Activated CD4-positive, alpha-beta T cell treated with anti-CD3 and anti-CD28 coated beads, Interleukin-2, Interleukin-4, amounts not matched to agents 100 ng/mL and 50 ng/mL, durations not matched to agents 16 hours and 8 hours (primary cell): ENCODE data around the gene RBMS3.

Source experiments
- DNase-seq: peaks from one replicate; pipeline ENCODE4 v3.0.0-alpha.2; 2020; ENCODE audit warnings: low spot score

RBMS3 gene

GRCh38 chr3:29576675-29577074 is 295.8 kb downstream of the RBMS3 start:
- DNase-seq, result no peak

GRCh38 chr3:29577250-29577649 is 296.4 kb downstream of the RBMS3 start:
- DNase-seq, result no peak

- DNase-seq, result no peak
Measured at GRCh38 chr3:29581311-29581710, 300.4 kb downstream of the RBMS3 start.

GRCh38 chr3:29582273-29582672 is 301.4 kb downstream of the RBMS3 start:
- no peak for DNase-seq

- no peak for DNase-seq
Measured at GRCh38 chr3:29583861-29584260, 303.0 kb downstream of the RBMS3 start.

- DNase-seq, result no peak
Measured at GRCh38 chr3:29585368-29585767, 304.5 kb downstream of the RBMS3 start.

GRCh38 chr3:29587340-29587739 is 306.5 kb downstream of the RBMS3 start:
- no peak for DNase-seq

- no peak for DNase-seq
Measured at GRCh38 chr3:29590012-29590411, 309.1 kb downstream of the RBMS3 start.

- no peak for DNase-seq
Measured at GRCh38 chr3:29590461-29590860, 309.6 kb downstream of the RBMS3 start.

- DNase-seq, result no peak
Measured at GRCh38 chr3:29591579-29591978, 310.7 kb downstream of the RBMS3 start.

- no peak for DNase-seq
Measured at GRCh38 chr3:29593802-29594201, 312.9 kb downstream of the RBMS3 start.

- no peak for DNase-seq
Measured at GRCh38 chr3:29594261-29594660, 313.4 kb downstream of the RBMS3 start.

GRCh38 chr3:29597376-29598008 is 316.6 kb downstream of the RBMS3 start:
- DNase-seq, result no peak

GRCh38 chr3:29601861-29602585 is 321.2 kb downstream of the RBMS3 start:
- DNase-seq, result no peak

- no peak for DNase-seq
Measured at GRCh38 chr3:29605845-29606244, 325.0 kb downstream of the RBMS3 start.

GRCh38 chr3:29606416-29606815 is 325.5 kb downstream of the RBMS3 start:
- no peak for DNase-seq

- DNase-seq, result no peak
Measured at GRCh38 chr3:29608414-29609327, 327.8 kb downstream of the RBMS3 start.

- DNase-seq, result no peak
Measured at GRCh38 chr3:29609328-29609811, 328.5 kb downstream of the RBMS3 start.

GRCh38 chr3:29610781-29611180 is 329.9 kb downstream of the RBMS3 start:
- DNase-seq, result no peak

GRCh38 chr3:29611252-29611651 is 330.4 kb downstream of the RBMS3 start:
- no peak for DNase-seq

- DNase-seq, result no peak
Measured at GRCh38 chr3:29612536-29612935, 331.7 kb downstream of the RBMS3 start.

GRCh38 chr3:29614954-29615353 is 334.1 kb downstream of the RBMS3 start:
- no peak for DNase-seq
